ENCODE results near the gene ATP5PO.
"Not testable (repeated sequence)": the region's sequence is repeated elsewhere in the genome, so short reads cannot be mapped to it uniquely, and the experiment has no call there.

ATP5PO gene

DNA sequence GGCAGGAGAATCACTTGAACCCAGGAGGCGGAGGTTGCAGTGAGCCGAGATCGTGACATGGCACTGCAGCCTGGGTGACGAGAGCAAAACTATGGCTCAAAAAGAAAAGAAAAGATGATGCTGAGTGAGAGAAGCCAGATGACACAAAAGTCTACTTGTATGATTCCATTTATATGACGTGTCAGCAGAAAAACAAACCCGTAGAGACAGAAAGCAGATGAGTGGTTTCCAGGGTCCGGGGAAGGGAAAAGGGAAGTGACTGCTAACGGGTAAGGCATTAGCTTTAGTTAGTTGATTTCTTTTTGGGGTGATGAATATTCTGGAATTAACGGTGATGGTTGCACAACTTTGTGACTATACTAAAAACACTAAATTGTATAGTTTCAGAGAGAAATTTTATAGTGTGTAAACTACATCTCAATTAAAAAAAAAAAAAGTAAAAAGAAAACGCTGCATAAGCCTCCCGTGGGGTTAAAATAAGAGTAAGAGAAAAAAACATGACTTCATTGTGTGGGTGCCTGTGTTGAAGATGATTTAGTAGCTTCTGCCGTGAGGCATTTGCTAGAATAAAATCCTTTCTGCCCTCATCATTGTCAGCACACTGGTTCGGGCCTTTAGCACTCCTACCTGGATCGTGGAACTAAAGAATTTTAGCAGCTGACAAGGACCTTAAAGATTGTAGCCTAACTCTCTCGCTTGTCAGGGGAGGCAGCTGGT, 24.7 kb upstream of the ATP5PO start:
- peak; percentile 88 for DNase-seq

DNA sequence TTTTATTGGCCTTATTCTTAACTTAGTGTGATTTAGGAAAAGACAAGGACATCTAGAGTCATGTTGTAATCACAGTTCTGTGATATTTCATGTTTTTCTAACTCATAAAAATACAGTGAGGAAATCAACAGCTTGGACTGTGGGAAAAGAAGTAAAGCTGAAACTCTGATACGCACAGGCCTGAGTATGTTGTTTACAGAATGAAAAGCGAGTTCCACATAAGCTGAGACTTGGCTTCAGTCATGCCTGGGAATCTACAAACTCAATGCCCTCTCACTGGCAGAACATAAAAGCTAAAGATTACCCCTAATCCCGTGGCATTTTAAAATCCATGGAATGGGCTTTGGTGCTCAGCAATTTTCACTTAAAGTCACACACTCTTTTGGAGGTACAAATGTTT, 23.6 kb upstream of the ATP5PO start:
- DNase-seq = no peak

DNA sequence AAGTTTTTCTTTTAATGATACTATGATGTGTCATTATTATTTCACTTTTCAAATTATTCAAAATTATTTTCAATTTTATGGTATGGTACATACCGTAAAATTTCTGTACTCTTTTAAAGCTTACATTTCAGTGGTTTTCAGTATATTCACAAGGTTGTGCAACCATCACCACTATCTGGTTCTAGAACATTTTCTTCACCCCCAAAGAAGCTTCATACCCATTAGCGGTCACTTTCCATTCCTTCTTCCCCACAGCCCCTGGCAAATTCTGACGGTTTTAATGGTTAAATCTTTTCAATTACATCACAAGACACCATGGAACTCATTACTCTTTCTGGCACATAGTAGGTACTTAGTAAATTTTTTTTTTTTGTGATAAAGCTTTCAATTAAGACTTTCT, 22.8 kb upstream of the ATP5PO start:
- no peak for DNase-seq

DNA sequence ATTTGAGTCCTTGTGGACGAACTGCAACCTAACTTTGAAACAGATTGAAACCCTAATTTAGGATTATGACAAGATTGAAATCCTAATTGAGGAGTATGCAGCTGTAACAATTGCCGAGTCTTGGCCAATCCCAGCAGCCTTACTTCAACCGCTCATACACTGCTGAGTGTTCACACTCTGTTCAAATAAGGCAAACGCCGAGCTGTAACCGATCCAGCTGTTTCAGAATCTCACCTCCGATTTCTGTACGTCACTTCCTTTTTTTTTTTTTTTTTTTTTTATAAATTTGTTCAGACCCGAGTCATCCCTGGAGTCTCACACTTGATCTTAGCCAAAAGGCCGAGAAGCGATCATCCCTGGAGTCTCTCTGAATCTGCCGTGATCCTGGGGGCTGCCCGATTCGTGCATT, 22.3 kb upstream of the ATP5PO start:
- no peak for DNase-seq

DNA sequence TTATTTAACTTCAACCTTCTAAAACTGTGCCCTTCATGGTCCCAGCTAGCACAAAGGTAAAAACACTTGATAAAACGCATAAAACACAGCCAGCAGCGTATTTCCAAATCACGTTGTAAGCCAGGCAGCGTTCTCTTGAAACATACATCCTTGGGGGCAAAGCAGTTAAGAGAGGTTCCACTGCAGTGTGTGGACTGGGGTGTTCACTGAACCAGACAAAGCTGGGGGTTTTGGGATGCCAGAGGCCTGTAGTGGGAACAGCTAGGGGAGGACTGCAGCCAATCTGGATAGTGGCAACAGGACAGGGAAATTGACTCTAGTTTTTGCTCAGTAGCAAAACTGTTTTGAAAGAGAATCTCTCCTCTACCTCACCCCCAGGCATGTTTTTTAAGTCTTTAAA, 21.5 kb upstream of the ATP5PO start:
- no peak for DNase-seq

DNA sequence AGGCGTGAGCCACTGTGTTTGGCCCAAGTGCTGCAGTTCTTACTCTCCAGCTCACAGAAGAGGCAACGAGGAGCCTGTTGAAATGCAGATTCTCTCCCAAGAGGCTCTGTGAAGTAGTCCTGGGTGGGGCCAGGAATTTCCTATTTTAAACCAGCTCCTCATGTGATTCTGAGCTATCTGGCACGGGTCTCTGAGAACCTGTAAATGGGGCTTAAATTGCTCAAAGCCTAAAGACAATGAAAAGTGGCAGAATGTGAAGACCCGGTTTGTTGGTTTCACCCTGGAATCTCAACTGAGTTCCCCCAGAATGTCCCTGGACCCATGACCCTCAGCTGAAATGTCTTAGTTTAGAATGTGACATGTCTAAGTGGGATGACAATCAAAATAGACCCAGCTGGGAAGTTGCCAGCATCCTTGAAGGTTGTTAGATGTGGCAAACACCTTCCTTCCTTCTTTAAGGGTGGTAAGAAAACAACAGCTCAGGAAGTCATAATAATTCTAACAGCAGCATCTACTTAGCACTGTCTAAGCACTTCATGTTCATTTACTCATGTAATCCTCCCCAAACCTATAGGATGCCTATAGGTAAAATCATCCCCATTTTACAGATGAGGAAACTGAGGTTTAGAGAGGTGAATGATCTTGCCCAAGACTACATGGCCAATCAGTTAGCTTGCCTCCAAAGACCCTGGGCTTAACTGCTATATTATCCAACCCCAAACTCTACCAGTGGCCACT, 20.9 kb upstream of the ATP5PO start:
- no peak for DNase-seq

DNA sequence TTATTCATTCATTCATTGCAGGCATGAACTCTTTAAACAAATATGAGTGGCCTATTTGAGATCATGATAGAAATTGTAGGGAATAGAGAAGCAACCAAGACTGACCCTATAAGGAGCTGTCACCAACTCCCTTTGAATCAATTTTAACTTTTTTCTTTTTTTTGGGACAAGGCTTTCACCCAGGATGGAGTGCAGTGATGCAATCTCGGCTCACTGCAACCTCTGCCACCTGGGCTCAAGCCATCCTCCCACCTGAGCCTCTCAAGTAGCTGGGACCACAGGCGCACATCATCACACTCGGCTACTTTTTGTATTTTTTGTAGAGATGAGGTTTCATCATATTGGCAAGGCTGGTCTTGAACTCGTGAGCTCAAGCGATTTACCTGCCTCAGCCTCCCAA, 17.1 kb upstream of the ATP5PO start:
- DNase-seq = no peak

DNA sequence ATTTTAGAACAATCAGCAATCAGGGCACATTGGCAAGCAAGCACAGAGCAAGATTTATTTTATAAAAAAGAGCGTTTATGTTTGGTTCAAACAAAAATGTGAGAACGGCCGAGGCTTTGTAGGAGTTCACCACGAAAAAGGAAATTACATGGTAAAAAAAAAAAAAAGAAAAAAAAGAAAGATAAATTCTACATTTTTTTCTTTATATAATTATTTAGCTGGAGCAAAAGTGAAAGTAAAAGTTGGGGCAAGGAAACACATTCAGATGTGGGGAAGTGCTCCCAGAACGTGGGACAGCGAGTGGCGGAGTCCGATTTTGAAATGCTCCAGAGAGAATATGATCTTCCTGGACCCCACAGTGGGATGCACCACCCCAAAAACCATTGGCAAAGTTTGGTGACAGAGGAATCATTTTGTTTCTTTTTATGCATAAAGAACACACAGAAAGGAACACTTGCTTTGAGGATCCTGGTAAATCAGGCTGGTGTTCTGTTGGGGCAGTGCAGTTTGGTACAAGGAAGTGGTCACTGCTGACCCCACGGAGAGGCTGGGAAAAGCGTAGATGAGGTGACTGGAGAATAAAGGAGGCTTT, 16.3 kb upstream of the ATP5PO start:
- DNase-seq = no peak

DNA sequence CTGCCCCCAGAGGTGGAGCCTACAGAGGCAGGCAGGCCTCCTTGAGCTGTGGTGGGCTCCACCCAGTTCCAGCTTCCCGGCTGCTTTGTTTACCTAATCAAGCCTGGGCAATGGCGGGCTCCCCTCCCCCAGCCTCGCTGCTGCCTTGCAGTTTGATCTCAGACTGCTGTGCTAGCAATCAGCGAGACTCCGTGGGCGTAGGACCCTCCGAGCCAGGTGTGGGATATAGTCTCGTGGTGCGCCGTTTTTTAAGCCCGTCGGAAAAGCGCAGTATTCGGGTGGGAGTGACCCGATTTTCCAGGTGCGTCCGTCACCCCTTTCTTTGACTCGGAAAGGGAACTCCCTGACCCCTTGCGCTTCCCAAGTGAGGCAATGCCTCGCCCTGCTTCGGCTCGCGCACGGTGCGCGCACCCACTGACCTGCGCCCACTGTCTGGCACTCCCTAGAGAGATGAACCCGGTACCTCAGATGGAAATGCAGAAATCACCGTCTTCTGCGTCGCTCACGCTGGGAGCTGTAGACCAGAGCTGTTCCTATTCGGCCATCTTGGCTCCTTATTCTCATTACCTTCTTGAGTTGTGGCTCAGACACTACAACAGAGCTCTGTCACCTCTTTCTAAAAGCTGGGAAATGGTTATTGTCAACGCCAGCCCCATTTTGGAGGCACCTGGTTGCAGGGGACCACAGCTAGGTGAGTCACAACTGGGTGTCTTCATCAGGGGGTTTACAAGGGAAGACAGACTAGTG, 15.6 kb upstream of the ATP5PO start:
- DNase-seq = not testable (repeated sequence)

DNA sequence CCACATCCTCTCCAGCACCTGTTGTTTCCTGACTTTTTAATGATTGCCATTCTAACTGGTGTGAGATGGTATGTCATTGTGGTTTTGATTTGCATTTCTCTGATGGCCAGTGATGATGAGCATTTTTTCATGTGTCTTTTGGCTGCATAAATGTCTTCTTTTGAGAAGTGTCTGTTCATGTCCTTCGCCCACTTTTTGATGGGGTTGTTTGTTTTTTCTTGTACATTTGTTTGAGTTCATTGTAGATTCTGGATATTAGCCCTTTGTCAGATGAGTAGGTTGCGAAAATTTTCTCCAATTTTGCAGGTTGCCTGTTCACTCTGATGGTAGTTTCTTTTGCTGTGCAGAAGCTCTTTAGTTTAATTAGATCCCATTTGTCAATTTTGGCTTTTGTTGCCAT, 10.6 kb upstream of the ATP5PO start:
- DNase-seq = not testable (repeated sequence)

DNA sequence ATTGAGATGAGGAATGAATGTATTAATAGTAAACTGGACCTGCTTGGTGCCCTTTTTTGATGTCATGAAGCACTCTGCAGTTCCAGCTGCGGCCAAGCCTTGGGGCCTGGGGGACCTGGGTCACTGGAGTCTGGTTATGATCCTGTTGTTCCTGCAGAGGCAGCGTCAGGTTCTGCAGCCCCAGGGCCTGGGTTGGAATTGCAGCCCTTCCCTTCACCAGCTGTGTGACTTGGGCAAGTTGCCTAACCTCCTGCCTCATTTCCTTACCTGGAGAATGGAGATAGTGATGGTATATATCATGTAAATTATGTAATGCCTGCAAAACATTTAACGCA, 9.1 kb upstream of the ATP5PO start:
- no peak for DNase-seq

DNA sequence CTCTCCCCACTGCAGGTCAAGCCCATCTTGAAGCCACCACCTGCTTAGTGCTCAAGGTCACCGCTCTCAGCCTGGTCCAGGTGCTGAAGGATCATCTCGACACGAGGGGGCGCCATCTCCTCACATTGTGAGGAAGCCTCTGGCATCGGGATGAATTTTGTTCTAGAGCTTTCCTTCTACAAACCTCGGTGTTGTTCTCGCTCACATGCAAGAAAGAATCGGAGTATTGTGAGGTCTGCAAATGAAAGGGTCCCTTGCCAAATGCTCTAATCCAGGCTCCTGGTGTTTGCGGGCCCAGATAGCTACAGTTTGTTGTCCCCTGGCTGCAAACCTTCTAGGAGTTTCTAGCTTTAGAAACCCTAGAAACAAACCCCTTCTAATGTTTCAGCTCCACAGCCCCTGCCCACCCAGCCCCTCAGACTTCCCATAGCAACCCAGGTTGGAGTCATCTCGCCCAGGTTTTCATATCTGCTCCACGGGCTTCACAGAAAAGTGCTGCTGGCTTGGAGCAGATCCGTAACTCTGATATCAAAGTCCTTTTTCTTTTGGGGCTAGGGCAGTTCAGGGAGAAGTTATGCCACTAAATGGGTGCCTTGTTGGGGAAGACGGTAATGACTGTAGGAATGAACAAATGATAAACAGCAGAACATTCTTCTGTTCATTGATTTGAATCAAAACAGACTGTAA, 8.6 kb upstream of the ATP5PO start:
- DNase-seq = peak; percentile 77

DNA sequence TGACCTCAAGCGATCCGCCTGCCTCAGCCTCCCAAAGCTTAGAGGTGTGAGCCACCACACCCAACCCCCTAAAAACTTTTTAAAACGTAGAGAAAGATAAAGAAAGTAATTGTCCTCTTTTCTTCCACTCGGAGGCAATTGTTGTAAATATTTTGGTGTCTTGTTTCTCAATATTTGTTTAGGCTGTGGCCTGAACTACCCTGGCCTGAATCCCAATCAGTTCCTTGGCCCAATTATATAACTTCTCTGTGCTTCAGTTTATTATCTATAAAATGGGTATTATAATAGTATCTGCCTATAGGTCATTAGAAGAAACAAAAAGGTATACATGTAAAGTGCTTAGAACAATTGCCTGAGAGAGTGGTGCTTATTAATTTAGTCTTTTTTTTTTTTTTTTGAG, 1.8 kb upstream of the ATP5PO start:
- no peak for DNase-seq

DNA sequence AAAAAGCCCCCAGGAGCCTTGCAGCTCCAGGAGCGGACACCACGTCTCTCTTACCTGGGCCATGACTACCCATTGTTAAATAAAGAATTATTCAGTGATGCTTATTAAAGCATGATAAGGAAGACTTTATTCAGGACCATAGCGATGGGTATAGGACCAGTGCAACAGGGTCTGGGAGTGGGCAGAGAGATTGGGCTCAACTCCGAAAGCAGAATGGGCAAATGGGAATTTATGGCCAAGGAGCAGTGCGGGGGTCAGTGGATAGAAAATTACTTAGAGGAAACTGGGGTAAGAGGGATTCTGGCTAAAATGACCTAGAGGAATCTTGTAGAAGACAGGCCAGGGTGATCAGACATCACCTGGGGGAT, 580 bp upstream of the ATP5PO start:
- no peak for DNase-seq

DNA sequence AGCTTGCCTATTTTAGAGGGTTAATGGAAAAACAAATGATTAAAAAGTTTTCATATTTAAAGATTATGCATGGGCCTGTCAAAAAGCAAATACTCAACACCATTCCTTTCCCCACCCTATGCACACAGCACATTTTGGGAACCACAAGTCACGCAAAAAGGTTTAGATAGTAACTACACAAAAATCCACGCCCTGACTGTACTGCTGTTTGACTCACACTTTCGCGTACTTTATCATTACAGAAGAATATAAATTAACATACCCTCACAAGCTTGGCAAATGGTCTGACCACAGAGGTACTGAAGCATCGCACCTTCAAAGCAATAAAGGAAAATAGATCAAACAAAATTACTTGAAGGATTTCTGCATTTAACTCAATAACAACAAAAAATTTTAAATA, 1.4 kb downstream of the ATP5PO start:
- DNase-seq = no peak

DNA sequence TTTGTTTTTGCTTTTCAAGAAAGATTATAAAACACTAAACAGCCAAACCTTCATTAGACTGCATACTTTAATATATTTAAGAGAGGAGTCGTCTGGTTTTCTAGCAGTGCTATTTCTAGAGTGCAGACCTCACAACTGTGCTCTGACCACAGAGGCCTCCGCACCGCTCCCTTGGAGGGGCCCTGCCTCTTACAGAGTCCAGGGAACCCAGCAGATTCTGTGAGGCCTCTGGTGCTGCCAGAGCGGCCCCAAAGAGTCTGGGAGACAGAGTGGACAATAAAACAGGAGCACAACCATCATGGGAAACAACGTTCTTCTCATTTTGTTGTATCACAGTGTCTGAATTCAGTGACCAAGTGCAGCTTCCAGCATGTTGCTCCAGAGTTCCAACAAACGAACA, 5.8 kb downstream of the ATP5PO start:
- DNase-seq = no peak

DNA sequence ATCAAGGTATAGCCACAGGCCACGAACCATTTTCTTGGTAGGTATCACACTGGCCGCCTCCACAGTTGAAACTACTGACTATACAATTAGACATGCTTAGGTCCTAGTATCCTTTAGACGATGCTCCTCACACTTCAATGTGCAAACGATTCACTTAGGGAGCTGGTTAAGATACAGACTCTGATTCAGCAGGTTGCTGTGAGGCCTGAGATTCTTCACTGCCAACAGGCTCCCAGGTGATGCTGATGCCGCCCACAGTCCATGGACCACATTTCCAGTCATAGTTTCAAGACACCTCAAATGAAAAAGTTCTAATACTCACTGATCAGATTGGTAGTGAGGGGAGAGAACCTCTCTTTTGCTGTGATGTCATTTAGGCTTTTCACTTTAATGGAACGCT, 6.8 kb downstream of the ATP5PO start:
- DNase-seq = no peak

DNA sequence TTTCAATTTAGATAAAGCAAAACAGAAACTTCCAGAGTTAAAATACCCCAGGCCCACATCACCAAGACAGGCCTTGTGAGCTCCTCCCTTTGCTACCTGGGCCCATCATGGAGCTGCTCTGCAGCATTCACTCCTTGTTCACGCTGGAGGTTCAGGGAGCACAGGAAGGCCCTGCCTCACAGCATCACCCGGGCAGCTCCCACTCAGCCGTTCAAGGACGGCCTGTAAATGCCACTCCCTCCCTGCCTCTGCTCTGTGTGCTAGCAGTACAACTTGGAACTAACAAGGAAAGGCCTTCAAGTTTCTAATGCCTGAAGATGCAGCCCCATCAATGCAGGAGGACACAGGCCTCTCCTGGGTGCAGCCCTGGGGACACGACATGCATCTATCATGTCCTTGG, 11.6 kb downstream of the ATP5PO start:
- DNase-seq = no peak

DNA sequence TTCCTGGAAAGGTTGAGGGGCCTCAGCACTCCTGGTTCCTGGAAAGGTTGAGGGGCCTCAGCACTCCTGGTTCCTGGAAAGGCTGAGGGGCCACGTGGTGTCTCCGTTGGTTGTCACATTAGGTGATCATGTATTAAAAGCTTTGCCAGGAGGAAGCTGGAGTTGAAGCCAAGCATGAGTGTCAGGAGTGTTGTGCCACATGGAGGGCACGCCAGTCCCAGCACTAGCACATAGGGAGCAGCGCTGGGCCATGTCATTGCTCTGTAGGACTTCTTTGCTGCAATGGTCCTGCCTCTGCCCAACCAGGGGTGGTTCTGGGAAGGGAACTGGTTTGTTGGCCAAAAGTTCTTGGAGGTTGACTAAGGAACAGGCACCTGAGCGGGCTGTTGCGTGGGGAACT, 13.3 kb downstream of the ATP5PO start:
- DNase-seq = no peak

DNA sequence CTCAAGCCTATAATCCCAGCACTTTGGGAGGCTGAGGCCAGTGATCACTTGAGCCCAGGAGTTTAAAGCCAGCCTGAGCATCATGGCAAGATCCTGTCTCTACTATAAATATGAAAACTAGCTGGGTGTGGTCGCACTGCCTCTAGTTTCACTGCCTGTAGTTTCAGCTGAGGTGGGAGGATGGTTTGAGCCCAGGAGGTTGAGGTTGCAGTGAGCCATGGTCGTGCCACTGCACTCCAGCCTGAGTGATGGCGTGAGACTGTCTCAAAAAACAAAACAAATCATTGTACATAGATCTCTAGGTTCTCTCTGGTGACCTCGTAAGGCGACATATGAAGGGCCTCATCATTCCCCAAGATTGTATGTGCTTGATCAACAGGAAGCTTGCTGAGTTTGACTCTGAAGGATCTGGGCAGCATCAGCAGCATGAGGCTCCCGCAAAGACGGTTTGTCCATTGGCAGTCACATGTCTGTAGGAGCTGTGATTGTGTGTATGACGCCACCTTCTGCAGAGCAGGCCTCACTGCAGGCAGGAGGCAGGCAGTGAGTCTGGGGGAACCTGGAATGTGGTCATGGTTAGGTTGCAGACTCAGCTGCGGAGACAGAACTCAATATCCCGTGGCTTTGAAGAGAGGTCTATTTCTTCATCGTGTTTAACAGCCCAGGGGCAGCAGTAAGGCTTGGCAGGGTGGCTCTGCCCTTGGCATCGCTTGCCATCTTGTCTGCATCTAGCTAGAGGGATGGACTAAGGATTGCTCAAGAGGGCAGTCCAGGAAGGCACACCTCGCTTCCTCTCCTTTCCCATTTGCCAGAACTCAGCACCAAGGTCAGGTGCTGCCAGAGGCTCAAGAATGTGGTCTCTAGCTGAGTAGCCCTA, 14.0 kb downstream of the ATP5PO start:
- DNase-seq = peak; percentile 73

DNA sequence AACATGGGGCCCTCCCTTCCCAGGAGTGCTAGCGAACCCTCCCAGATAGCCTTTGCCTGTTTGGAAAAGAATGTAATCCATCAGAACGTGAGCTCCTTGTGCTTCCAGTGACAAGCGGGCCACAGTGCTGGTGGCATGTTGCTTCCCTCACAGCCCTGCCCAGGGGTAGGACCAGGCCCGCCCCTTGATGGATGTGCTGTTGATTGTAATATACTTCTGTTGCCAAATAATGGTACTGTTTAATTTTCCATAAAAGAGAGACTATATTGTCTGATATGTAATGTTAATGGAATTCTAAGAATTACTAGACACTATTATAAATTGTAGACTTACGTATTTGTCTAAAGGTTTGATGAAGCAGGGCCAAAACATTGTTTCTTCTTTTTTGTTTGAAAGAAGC, 16.4 kb downstream of the ATP5PO start:
- DNase-seq = peak; percentile 59

DNA sequence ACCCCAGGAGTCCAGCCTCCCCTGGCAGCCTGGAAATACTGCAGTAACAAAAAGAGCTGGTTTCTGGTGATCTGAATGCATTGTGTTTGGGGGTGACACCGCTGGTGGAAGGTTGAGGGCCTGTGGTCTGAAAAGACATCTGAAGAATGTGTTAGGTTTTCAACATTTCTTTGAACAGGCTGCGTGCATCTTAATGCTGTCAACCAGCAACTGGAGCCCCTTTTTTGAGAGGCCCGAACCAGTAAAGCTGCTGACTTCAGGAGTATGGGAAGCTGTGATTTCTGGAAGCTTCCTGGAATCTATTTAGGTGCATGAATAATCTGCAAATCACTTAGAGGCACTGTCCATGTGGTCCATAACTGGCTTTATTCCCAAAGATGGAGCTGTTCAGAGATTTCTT, 17.0 kb downstream of the ATP5PO start:
- DNase-seq = peak; percentile 80
